ENCODE results near the gene RNF175. TPM values are rescaled to one million over a fixed set of nuclear protein-coding genes. Genes with fewer than 3 reads are reported as not detected.

Gene RNF175
- total RNA-seq, 1 donor from 2014 or later, result 1.9 TPM

DNA sequence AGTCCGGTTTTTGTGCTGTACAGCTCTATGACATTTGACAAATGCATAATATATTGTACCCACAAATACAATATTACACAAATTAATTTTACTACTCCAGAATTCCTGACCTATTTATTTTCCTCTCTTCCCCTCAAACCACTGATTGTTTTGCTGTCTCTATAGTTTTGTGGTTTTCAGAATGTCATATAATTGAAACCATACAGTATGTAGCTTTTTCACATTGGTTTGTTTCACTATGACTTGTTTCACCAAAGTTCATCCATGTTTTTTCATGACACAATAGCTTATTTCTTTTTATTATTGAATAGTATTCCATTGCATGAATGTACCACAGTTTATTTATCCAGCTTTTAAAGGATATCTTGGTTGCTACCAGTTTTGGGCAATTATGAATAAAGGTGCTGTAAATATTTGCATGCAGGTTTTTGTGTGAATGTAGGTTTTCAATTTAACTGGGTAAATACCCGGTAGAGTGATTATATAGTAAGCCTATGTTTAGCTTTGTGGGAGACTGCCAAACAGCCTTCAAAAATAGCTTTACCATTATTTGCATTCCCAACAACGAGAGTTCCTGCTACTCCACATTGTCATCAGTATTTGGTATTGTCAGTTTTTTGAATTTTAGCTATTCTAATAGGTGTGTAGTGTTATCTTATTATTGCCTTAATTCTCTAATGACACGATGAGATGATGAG lies 25.9 kb downstream of the RNF175 start:
- DNase-seq (ENCODE audit: low spot score, unreplicated experiment), result no peak
- Mint-ChIP-seq H3K4me1 (ENCODE audit: low read depth) (peaks cover 2% of the 10 kb centered on the region), H3K27ac (no peak overlapping the region), H3K4me3 (ENCODE audit: low read depth) (no peak overlapping the region), H3K27me3 (no peaks in the 10 kb centered on the region), H3K36me3 (ENCODE audit: insufficient read depth) (no peaks in the 10 kb centered on the region), H3K9me3 (ENCODE audit: low read depth) (peaks cover 3% of the 10 kb centered on the region)
- TF ChIP-seq, protein P1, sequence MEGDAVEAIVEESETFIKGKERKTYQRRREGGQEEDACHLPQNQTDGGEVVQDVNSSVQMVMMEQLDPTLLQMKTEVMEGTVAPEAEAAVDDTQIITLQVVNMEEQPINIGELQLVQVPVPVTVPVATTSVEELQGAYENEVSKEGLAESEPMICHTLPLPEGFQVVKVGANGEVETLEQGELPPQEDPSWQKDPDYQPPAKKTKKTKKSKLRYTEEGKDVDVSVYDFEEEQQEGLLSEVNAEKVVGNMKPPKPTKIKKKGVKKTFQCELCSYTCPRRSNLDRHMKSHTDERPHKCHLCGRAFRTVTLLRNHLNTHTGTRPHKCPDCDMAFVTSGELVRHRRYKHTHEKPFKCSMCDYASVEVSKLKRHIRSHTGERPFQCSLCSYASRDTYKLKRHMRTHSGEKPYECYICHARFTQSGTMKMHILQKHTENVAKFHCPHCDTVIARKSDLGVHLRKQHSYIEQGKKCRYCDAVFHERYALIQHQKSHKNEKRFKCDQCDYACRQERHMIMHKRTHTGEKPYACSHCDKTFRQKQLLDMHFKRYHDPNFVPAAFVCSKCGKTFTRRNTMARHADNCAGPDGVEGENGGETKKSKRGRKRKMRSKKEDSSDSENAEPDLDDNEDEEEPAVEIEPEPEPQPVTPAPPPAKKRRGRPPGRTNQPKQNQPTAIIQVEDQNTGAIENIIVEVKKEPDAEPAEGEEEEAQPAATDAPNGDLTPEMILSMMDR (IDR thresholded peaks at IDR 0.05; ENCODE audit: unreplicated experiment), result no peak

GRCh38 chr4:153731239-153731638 lies 28.6 kb downstream of the RNF175 start:
- H3K4me3 Mint-ChIP-seq (ENCODE audit: low read depth), result no peak overlapping the region
- H3K27ac Mint-ChIP-seq, result no peak overlapping the region
- no peak for DNase-seq (ENCODE audit: low spot score, unreplicated experiment)
- peaks cover 1% of the 10 kb centered on the region for H3K9me3 Mint-ChIP-seq (ENCODE audit: low read depth)
- H3K36me3 Mint-ChIP-seq (ENCODE audit: insufficient read depth), result no peaks in the 10 kb centered on the region
- TF ChIP-seq, protein P1 (IDR thresholded peaks at IDR 0.05; ENCODE audit: unreplicated experiment), result no peak
- H3K27me3 Mint-ChIP-seq, result no peaks in the 10 kb centered on the region
- peaks cover 2% of the 10 kb centered on the region for H3K4me1 Mint-ChIP-seq (ENCODE audit: low read depth)

GRCh38 chr4:153729895-153730294 lies 29.9 kb downstream of the RNF175 start:
- Mint-ChIP-seq H3K27me3 (no peaks in the 10 kb centered on the region), H3K27ac (no peak overlapping the region), H3K9me3 (ENCODE audit: low read depth) (no peaks in the 10 kb centered on the region), H3K4me3 (ENCODE audit: low read depth) (no peak overlapping the region), H3K36me3 (ENCODE audit: insufficient read depth) (no peaks in the 10 kb centered on the region), H3K4me1 (ENCODE audit: low read depth) (peaks cover 2% of the 10 kb centered on the region)
- TF ChIP-seq, protein P1 (IDR thresholded peaks at IDR 0.05; ENCODE audit: unreplicated experiment), result no peak
- DNase-seq (ENCODE audit: low spot score, unreplicated experiment), result no peak

DNA sequence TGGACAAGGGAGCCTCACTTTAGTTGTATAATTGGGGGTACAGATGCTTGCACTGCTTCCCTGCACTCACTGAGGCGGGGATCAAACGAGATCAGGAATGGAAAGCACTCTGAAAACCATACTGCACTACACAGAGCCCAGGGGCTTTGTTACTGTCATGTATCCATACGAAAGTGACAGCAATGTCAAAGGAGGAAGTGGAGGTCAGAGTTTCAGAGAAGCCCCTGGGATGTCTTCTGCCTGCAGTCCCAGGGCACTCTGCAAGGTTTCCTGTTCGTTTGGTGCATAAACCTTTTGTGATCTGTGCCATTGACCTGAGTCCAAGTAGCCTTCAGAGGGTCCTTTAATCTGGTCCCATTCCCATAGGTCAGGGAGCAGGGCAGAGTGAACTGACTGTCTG lies 31.2 kb downstream of the RNF175 start:
- Mint-ChIP-seq H3K4me1 (ENCODE audit: low read depth) (peaks cover 2% of the 10 kb centered on the region), H3K9me3 (ENCODE audit: low read depth) (no peaks in the 10 kb centered on the region), H3K36me3 (ENCODE audit: insufficient read depth) (no peaks in the 10 kb centered on the region), H3K27me3 (no peaks in the 10 kb centered on the region), H3K4me3 (ENCODE audit: low read depth) (no peak overlapping the region), H3K27ac (no peak overlapping the region)
- no peak for DNase-seq (ENCODE audit: low spot score, unreplicated experiment)
- TF ChIP-seq, protein P1 (IDR thresholded peaks at IDR 0.05; ENCODE audit: unreplicated experiment), result no peak

GRCh38 chr4:153728151-153728550 lies 31.7 kb downstream of the RNF175 start:
- TF ChIP-seq, protein P1 (IDR thresholded peaks at IDR 0.05; ENCODE audit: unreplicated experiment), result no peak
- H3K27me3 Mint-ChIP-seq, result no peaks in the 10 kb centered on the region
- no peak overlapping the region for H3K4me3 Mint-ChIP-seq (ENCODE audit: low read depth)

More at GRCh38 chr4:153728151-153728550, 31.7 kb downstream of the RNF175 start:
- DNase-seq (ENCODE audit: low spot score, unreplicated experiment), result no peak
- no peaks in the 10 kb centered on the region for H3K9me3 Mint-ChIP-seq (ENCODE audit: low read depth)
- no peak overlapping the region for H3K27ac Mint-ChIP-seq
- peaks cover 2% of the 10 kb centered on the region for H3K4me1 Mint-ChIP-seq (ENCODE audit: low read depth)
- H3K36me3 Mint-ChIP-seq (ENCODE audit: insufficient read depth), result no peaks in the 10 kb centered on the region

All from progenitor cell of endocrine pancreas (in vitro differentiated cells).